Panc1 (cell line): ENCODE measurements around the gene LRRC8E. TPM values are rescaled to one million over a fixed set of nuclear protein-coding genes. Genes with fewer than 3 reads are reported as not detected.

Experiments used
- ATAC-seq: fragments of 200-7000 bp; cut with Tn5 transposase; 2 replicates; pipeline ENCODE4 v1.9.1; 2020; ENCODE audit warnings: mild to moderate bottlenecking, moderate library complexity
- BruUV-seq: library from RNA; stranded (reverse); fragments of 400-500 nt; replicated peaks from 2 replicates; lab custom pipeline; 2021; lab: Mats Ljungman, UMichigan
- CTCF ChIA-PET: fragments of 300-600 bp; sonication (Branson Sonifier 250); formaldehyde crosslinking; loops from one replicate; lab custom pipeline; 2022; ENCODE audit warnings: antibody characterized with exemption; lab: Charles Lee
- POLR2A ChIA-PET: fragments of 300-600 bp; sonication (Branson Sonifier 250); formaldehyde crosslinking; loops from one replicate; lab custom pipeline; 2022; ENCODE audit warnings: antibody characterized with exemption; lab: Charles Lee
- DNase-seq: peaks from one replicate; pipeline ENCODE4 v3.0.0-alpha.2; 2010; ENCODE audit warnings: low read depth, low spot score
- H3K27ac ChIP-seq: 2 replicates; pipeline ENCODE4 v1.5.1; 2011; ENCODE audit warnings: mild to moderate bottlenecking, low read length, inconsistent platforms
- H3K27me3 ChIP-seq: fragments of 200-500 bp; sonication (Bioruptor generic); 2 replicates; pipeline ENCODE4 v1.6.0; 2014; ENCODE audit warnings: low read length, inconsistent platforms; ENCODE audit not compliant: control insufficient read depth, insufficient read depth
- H3K36me3 ChIP-seq: fragments of 200-500 bp; sonication (Bioruptor generic); 2 replicates; pipeline ENCODE4 v1.5.1; 2014; ENCODE audit warnings: inconsistent platforms, mild to moderate bottlenecking, low read length, moderate library complexity; ENCODE audit not compliant: control insufficient read depth, insufficient read depth
- H3K4me1 ChIP-seq: 2 replicates; pipeline ENCODE4 v1.5.1; 2011; ENCODE audit warnings: inconsistent platforms, mild to moderate bottlenecking, low read length, moderate library complexity; ENCODE audit not compliant: control insufficient read depth, insufficient read depth
- H3K4me3 ChIP-seq, 2 experiments: 2 replicates each; pipeline ENCODE4 v1.5.1; 2011 to 2012; ENCODE audit warnings: low read depth in 2 of 2, low read length in 2 of 2, mild to moderate bottlenecking in 2 of 2, inconsistent platforms in 1 of 2, moderate library complexity in 1 of 2
- H3K9me3 ChIP-seq: fragments of 200-500 bp; sonication (Bioruptor generic); 2 replicates; pipeline ENCODE4 v1.5.1; 2014; ENCODE audit warnings: low read depth, mild to moderate bottlenecking, inconsistent platforms, low read length, moderate library complexity; ENCODE audit not compliant: control insufficient read depth, insufficient read depth
- POLR2AphosphoS5 ChIP-seq: IDR thresholded peaks from 2 replicates; pipeline ENCODE4 v1.6.1; 2012; ENCODE audit warnings: mild to moderate bottlenecking, low read depth, low read length, moderate library complexity
- REST ChIP-seq, 2 experiments: IDR thresholded peaks; 2 replicates each; pipeline ENCODE4 v1.6.1; 2011 to 2012; ENCODE audit warnings: low read depth in 2 of 2, control low read depth in 1 of 2, low read length in 1 of 2, mild to moderate bottlenecking in 1 of 2, moderate library complexity in 1 of 2; ENCODE audit not compliant: insufficient read depth in 1 of 2
- SIN3A ChIP-seq: IDR thresholded peaks from 2 replicates; pipeline ENCODE4 v1.6.1; 2012; ENCODE audit warnings: low read depth, mild to moderate bottlenecking, low read length, moderate library complexity, borderline replicate concordance; ENCODE audit not compliant: insufficient read depth
- TCF7L2 ChIP-seq: IDR thresholded peaks from 2 replicates; pipeline ENCODE4 v1.6.1; 2011; ENCODE audit warnings: mild to moderate bottlenecking, low read depth, low read length, inconsistent platforms
- in situ Hi-C: cut with HindIII; loops from 2 replicates; pipeline ENCODE4 v1.10.0; 2016; ENCODE audit warnings: low sequenced_read_pairs, low pct_unique_long_range_greater_than_20kb
- intact Hi-C: fragments of 100-400 bp; cut with micrococcal nuclease; formaldehyde crosslinking; loops from one replicate; pipeline ENCODE4 v1.10.0; 2022; ENCODE audit not compliant: unreplicated experiment
- total RNA-seq: library from RNA; stranded (reverse); gene quantifications from one replicate; pipeline ENCODE4 v1.2.1, GENCODE V29; 2021; ENCODE audit not compliant: unreplicated experiment
- TF ChIP-seq, protein P1 (sequence below): fragments of 450-650 bp; IDR thresholded peaks from 2 replicates; pipeline ENCODE4 v1.5.1; 2017; ENCODE audit warnings: mild to moderate bottlenecking

The LRRC8E gene
- total RNA-seq, 1 experiment from 2014 or later = 5.0 TPM

GRCh38 chr19:7866399-7867091, 21.8 kb upstream of the LRRC8E start:
- TF ChIP-seq, protein P1, sequence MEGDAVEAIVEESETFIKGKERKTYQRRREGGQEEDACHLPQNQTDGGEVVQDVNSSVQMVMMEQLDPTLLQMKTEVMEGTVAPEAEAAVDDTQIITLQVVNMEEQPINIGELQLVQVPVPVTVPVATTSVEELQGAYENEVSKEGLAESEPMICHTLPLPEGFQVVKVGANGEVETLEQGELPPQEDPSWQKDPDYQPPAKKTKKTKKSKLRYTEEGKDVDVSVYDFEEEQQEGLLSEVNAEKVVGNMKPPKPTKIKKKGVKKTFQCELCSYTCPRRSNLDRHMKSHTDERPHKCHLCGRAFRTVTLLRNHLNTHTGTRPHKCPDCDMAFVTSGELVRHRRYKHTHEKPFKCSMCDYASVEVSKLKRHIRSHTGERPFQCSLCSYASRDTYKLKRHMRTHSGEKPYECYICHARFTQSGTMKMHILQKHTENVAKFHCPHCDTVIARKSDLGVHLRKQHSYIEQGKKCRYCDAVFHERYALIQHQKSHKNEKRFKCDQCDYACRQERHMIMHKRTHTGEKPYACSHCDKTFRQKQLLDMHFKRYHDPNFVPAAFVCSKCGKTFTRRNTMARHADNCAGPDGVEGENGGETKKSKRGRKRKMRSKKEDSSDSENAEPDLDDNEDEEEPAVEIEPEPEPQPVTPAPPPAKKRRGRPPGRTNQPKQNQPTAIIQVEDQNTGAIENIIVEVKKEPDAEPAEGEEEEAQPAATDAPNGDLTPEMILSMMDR = no peak
- TF ChIP-seq SIN3A = no peak
- TF ChIP-seq POLR2AphosphoS5 = no peak
- TF ChIP-seq REST (IDR thresholded peaks at IDR 0.05; ENCODE audit: insufficient read depth in 1 of 2, low read depth in 2 of 2, low read length in 1 of 2) = no peak
- no peak for TF ChIP-seq TCF7L2
- Histone ChIP-seq H3K27ac (no peak overlapping the region), H3K27me3 (no peaks in the 10 kb centered on the region), H3K36me3 (no peaks in the 10 kb centered on the region), H3K9me3 (no peaks in the 10 kb centered on the region), H3K4me1 (no peaks in the 10 kb centered on the region), H3K4me3 (no peak overlapping the region)
- intact Hi-C loops (no loop called here), in situ Hi-C loops (no loop called here)
- ATAC-seq (no peak), DNase-seq (no peak)
- ChIA-PET POLR2A (no interaction called here), CTCF (interaction anchor here (0.6 to 0.7 kb wide), 2 partner anchors 9 to 17 kb away, joined by 5 to 8 read pairs; no protein-coding TSS in a partner anchor)
- no TSS peak for BruUV-seq

- TF ChIP-seq POLR2AphosphoS5 = no peak
- TF ChIP-seq SIN3A = no peak
- TF ChIP-seq REST (IDR thresholded peaks at IDR 0.05; ENCODE audit: insufficient read depth in 1 of 2, low read depth in 2 of 2, low read length in 1 of 2) = no peak
- TF ChIP-seq TCF7L2 = no peak
- TF ChIP-seq, protein P1 = no peak
- POLR2A ChIA-PET = no interaction called here
Measured at GRCh38 chr19:7867092-7867844, 21.0 kb upstream of the LRRC8E start.

More at GRCh38 chr19:7867092-7867844, 21.0 kb upstream of the LRRC8E start:
- no peaks in the 10 kb centered on the region for H3K36me3 ChIP-seq
- intact Hi-C loops (no loop called here), in situ Hi-C loops (no loop called here)
- H3K27me3 ChIP-seq = no peaks in the 10 kb centered on the region
- CTCF ChIA-PET = interaction anchor here (0.6 to 0.7 kb wide), 2 partner anchors 8 to 16 kb away, joined by 5 to 8 read pairs; no protein-coding TSS in a partner anchor
- DNase-seq = no peak
- no peak overlapping the region for H3K27ac ChIP-seq
- no peaks in the 10 kb centered on the region for H3K4me1 ChIP-seq
- BruUV-seq = no TSS peak
- no peaks in the 10 kb centered on the region for H3K9me3 ChIP-seq
- H3K4me3 ChIP-seq = no peak overlapping the region
- no peak for ATAC-seq
